ENCODE results near the gene P2RY6. TPM values are rescaled to one million over a fixed set of nuclear protein-coding genes. Genes with fewer than 3 reads are reported as not detected.

Gene P2RY6
- total and polyA plus RNA-seq, 2 donors from 2014 or later, result 6.7 to 17.9 TPM

DNA sequence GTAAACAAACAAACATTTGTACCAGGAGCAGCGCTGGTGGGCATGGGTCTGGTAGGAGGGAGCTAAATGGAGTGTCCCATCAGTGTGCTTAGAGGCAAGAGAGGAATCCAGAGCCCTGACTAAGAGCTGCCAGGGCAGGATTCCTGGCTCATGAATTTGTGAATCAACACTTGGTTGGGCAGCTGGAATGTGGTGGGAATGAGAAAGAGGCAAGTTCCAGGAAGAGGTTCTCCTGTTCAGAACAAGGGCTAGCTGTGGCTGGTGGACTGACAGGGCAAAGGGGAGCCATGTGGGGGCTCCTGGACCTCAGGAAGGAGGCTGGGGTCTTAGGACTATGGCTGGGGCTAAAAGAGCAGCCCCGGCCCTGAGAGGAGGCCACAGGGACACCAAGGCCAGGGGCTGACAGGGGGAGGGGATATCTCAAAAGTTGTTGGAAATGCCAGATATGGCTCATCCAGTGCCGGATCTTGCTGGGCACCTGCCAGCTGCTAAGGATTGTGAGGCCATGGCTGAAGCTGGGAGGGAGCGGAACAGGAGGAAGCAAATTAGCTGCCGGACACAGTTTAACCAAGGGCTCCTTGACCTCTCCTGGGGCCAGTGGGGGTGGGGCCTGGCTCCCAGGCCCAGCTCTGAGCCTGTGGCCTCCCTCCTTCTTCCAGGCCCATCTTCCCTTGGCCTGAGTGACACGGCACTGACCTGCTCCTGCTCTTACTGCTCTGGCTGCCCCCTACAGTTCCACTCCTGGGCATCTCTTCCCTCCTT, 14.6 kb upstream of the P2RY6 start:
- DNase-seq, result peak; percentile 82 to 95 (median 94)
- H3K27me3 ChIP-seq (ENCODE audit: control insufficient read depth, insufficient read depth, low read length), result no peaks in the 10 kb centered on the region
- H3K4me3 ChIP-seq (ENCODE audit: low read length in 3 of 3), result no peak overlapping the region
- H3K4me1 ChIP-seq (ENCODE audit: control insufficient read depth in 2 of 3, insufficient read depth in 2 of 3, low read depth in 1 of 3, low read length in 3 of 3), result peaks cover 0 to 31% (median 16%) of the 10 kb centered on the region in 3 donors
- no peaks in the 10 kb centered on the region for H3K9me3 ChIP-seq (ENCODE audit: control insufficient read depth in 2 of 3, insufficient read depth in 1 of 3, low read length in 3 of 3)
- intact Hi-C loops (cut with DNase I), result no loop called here
- peak overlapping the region; percentile 78 to 92 for H3K27ac ChIP-seq (ENCODE audit: low read depth in 2 of 2, low read length in 2 of 2)
- peak overlapping the region in 1 of 3 donors; percentile 55 for H3K9ac ChIP-seq (ENCODE audit: low read length in 3 of 3)
- no peak for FAIRE-seq
- TF ChIP-seq, protein P1, sequence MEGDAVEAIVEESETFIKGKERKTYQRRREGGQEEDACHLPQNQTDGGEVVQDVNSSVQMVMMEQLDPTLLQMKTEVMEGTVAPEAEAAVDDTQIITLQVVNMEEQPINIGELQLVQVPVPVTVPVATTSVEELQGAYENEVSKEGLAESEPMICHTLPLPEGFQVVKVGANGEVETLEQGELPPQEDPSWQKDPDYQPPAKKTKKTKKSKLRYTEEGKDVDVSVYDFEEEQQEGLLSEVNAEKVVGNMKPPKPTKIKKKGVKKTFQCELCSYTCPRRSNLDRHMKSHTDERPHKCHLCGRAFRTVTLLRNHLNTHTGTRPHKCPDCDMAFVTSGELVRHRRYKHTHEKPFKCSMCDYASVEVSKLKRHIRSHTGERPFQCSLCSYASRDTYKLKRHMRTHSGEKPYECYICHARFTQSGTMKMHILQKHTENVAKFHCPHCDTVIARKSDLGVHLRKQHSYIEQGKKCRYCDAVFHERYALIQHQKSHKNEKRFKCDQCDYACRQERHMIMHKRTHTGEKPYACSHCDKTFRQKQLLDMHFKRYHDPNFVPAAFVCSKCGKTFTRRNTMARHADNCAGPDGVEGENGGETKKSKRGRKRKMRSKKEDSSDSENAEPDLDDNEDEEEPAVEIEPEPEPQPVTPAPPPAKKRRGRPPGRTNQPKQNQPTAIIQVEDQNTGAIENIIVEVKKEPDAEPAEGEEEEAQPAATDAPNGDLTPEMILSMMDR (IDR thresholded peaks at IDR 0.05; ENCODE audit: borderline replicate concordance, extremely low read depth, insufficient read depth), result no peak
- H3K36me3 ChIP-seq (ENCODE audit: control insufficient read depth in 2 of 3, insufficient read depth in 3 of 3, low read length in 3 of 3), result no peaks in the 10 kb centered on the region

DNA sequence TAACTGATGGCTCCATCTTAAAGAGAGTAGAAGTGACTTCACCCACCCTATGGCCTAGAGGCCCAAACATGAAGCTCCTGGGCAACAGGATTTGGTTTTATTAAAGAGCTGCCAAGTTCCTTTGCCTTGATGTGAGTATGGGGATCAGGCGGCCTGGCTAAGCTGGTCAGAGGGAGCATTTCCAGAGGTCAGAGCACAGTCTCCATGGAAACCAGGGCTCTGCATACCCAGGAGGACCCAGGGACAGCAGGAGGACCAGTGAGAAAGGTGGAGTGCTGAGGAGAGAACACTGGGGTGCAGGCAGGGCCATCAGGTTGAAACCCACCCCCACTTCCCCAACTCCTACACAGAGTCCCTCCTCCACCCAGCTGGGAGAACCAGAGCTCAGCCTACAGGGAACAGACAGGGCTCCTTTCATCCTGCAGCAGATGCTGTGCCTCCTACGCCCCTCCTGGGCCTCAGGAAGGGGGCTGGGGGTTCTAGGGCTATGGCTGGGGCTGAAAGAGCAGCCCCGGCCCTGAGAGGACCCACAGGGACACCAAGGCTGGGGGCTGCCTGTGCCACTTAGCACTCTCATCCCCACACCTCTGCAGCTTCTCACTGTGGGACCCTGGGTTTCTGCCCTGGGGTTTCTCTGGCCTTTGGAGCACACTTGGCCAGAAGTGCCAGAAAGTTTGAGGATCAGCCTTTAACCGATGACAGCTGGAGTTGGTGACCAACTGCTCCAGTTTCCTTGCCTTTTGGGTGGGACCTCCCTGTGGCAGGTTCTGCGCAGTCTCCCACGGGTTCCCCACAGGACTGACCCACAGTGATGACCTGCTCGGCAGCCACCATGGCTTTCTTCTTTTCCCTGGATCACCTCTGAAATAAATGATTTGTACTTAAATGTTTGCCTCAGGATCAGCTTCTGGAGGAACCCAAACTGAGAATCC, 13.8 kb upstream of the P2RY6 start:
- Histone ChIP-seq H3K9ac (ENCODE audit: low read length in 3 of 3) (peak overlapping the region in 1 of 3 donors; percentile 55), H3K9me3 (ENCODE audit: control insufficient read depth in 2 of 3, insufficient read depth in 1 of 3, low read length in 3 of 3) (no peaks in the 10 kb centered on the region), H3K36me3 (ENCODE audit: control insufficient read depth in 2 of 3, insufficient read depth in 3 of 3, low read length in 3 of 3) (no peaks in the 10 kb centered on the region), H3K4me3 (ENCODE audit: low read length in 3 of 3) (no peak overlapping the region), H3K27ac (ENCODE audit: low read depth in 2 of 2, low read length in 2 of 2) (peak overlapping the region; percentile 78 to 92), H3K4me1 (ENCODE audit: control insufficient read depth in 2 of 3, insufficient read depth in 2 of 3, low read depth in 1 of 3, low read length in 3 of 3) (peaks cover 0 to 31% (median 16%) of the 10 kb centered on the region in 3 donors), H3K27me3 (ENCODE audit: control insufficient read depth, insufficient read depth, low read length) (no peaks in the 10 kb centered on the region)
- no peak for FAIRE-seq
- intact Hi-C loops (cut with DNase I), result no loop called here
- peak in 3 of 5 donors; percentile 6 to 49 (median 30) for DNase-seq
- TF ChIP-seq, protein P1 (IDR thresholded peaks at IDR 0.05; ENCODE audit: borderline replicate concordance, extremely low read depth, insufficient read depth), result no peak

DNA sequence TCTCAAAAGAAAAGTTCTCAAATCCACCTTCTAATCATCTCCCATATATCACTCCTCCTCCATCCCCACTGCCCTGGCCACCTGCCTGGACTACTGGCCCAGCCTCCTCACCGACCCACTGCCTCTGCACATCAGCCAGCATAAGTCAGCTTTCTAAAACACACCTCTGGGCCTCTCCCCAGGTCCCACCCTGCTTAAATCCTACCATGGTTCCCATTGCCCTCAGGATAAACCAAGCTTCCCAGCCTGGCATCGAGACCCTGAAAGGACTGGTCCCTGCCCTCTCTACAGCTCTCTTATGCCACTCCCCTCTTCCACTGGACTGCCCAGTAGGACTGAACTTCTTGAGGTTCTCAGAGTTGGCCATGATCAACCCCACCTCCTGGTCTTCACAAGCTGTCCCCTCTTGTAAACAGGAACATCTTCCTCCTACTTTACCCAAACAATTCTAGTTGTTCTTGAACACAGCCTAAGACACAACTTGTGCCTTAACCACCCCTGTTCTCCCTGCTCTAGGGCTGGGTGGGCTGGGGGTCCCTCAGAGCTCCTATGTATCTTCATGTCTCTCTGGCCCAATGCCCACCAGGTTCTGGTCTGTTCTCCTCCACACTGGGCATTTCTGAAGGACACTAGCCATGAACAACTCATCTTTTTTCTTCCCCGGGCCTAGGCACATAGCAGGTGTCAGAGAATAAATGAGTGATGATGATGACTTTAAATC, 12.6 kb upstream of the P2RY6 start:
- H3K4me1 ChIP-seq (ENCODE audit: control insufficient read depth in 2 of 3, insufficient read depth in 2 of 3, low read depth in 1 of 3, low read length in 3 of 3), result peaks cover 0 to 31% (median 19%) of the 10 kb centered on the region in 3 donors
- no peak overlapping the region for H3K4me3 ChIP-seq (ENCODE audit: low read length in 3 of 3)
- peak in 2 of 5 donors; percentile 6 to 22 for DNase-seq
- H3K27me3 ChIP-seq (ENCODE audit: control insufficient read depth, insufficient read depth, low read length), result no peaks in the 10 kb centered on the region
- no peaks in the 10 kb centered on the region for H3K9me3 ChIP-seq (ENCODE audit: control insufficient read depth in 2 of 3, insufficient read depth in 1 of 3, low read length in 3 of 3)
- TF ChIP-seq, protein P1 (IDR thresholded peaks at IDR 0.05; ENCODE audit: borderline replicate concordance, extremely low read depth, insufficient read depth), result no peak
- peak overlapping the region; percentile 63 to 71 for H3K27ac ChIP-seq (ENCODE audit: low read depth in 2 of 2, low read length in 2 of 2)
- FAIRE-seq, result no peak
- no peak overlapping the region for H3K9ac ChIP-seq (ENCODE audit: low read length in 3 of 3)
- intact Hi-C loops (cut with DNase I), result no loop called here
- no peaks in the 10 kb centered on the region for H3K36me3 ChIP-seq (ENCODE audit: control insufficient read depth in 2 of 3, insufficient read depth in 3 of 3, low read length in 3 of 3)

Measured in kidney (tissue), 14 donors.